ACHN (cell line): ENCODE results near the gene SQOR.
A peak's percentile ranks its signal among the peaks of the same experiment; 100 is the strongest.

Experiments
- DNase-seq: peaks from one replicate; pipeline ENCODE4 v3.0.0-alpha.2; 2015
- in situ Hi-C: cut with HindIII; loops from 2 replicates; pipeline ENCODE4 v1.10.0; 2017; ENCODE audit warnings: low sequenced_read_pairs, low pct_ligation_motif_present, low pct_unique_long_range_greater_than_20kb

Gene SQOR

DNA sequence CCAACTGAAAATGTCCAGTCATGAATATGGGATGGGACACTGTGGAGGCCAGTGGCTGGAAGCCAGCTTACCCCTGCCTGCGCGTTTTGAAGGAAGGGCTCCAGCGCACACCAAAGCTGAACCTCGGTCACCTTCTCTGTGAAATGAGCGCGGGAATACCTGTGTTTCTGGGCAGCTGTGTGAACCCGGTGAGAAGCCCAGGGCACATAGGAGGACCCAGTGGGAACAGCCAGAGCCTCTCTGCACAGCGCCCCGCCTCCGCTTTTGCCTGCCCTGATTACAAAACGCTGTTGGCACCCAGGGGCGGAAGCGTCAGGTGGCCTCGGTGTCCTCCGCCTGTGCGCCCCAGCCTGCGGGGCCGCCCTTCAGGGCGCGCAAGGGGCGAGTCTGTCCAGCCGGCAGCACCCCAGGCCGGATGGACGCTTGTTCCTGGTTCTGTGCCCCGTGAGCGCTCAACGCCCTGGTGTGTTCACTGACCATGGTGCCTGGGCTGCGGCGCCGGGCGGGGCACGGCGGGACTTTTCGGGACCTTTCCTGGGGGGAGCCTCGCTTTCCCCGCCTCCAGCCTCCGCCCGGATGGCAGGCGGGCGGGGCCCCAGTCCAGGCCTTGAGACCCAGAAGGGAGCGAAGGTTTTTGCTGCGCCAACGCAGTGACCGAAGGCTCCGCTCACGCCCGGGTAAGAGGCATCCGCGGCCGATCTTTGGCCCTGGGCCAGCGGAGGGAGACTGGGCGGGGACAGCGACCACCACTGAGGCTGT is at the start of gene SQOR:
TSS of gene SQOR (plus strand) at position 598 of the 759 bp plus-strand sequence. CDS start 23,895 bp downstream, outside the sequence.
- DNase-seq = peak; percentile 87
- in situ Hi-C loops = no loop called here

DNA sequence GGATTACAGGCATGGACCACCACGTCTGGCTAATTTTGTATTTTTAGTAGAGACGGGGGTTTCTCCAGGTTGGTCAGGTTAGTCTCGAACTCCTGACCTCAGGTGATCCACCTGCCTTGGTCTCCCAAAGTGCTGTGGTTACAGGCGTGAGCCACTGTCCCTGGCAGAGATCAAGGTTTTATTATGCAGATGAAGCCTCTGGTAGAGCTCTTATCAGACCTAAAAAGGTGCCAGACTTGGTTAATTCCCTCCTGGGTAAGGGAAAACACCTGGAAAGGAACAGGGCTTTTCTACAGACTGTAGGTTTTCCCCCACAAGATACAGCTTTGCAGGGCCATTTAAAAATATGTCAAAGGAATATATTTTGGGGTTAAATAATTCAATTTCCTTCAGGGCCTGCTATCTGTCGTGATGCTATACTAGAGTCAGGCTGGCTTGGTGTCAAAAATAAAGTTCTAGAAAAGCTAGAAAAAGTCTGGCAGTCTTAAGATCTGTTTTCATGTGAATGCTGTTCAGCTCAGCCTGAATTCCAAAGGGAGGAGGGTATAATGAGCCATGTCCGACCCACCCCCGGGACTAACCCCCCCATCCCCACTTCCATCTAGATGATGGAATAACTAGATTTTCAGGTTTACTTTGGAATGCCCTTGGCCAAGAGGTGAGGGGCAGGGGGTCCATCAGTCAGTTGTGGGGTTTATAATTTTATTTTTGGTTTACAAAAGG is 49.6 kb upstream of the SQOR start:
- in situ Hi-C loops = no loop called here
- no peak for DNase-seq

DNA sequence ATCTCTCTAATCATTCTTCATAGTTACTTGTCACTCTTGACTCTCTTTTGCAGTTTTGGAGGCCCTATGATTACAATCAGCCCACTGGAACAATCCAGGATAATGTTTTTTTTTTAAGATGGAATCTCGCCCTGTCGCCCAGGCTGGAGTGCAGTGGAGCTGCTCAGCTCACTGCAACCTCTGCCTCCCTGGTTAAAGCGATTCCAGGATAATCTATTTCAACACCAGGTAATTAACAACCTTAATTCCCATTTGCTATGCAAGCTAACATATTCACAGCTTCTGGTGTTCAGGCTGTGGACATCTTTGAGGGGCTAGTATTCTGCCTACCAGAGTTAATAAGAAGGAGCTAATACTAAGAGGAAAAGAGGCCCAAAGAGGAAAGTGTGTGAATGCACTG is 48.7 kb upstream of the SQOR start:
- in situ Hi-C loops = no loop called here
- no peak for DNase-seq

- no peak for DNase-seq
- in situ Hi-C loops = no loop called here
These were observed 48.2 kb upstream of the SQOR start for GRCh38 chr15:45586601-45587094.

GRCh38 chr15:45587095-45587862 is 47.5 kb upstream of the SQOR start, which contains the start of gene BLOC1S6:
Gene BLOC1S6 (plus strand): TSS chr15:45587379. CDS start chr15:45587444, 65 bp downstream.
- peak; percentile 88 for DNase-seq
- in situ Hi-C loops = no loop called here

DNA sequence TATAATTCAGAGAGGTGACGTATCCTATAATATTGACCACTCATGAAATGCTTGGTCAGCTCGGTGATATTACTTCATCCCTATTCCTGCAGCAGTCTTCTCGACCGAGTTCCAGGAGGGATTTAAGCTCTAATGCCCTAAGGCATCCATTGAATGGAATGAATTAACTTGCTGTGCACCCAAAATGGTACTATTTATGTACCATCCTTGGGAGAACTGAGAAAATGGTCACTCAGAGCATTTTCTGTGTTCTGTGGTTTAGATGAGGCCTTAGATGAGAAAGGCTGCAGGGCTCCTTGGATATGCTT is 47.0 kb upstream of the SQOR start:
- no peak for DNase-seq
- in situ Hi-C loops = no loop called here

DNA sequence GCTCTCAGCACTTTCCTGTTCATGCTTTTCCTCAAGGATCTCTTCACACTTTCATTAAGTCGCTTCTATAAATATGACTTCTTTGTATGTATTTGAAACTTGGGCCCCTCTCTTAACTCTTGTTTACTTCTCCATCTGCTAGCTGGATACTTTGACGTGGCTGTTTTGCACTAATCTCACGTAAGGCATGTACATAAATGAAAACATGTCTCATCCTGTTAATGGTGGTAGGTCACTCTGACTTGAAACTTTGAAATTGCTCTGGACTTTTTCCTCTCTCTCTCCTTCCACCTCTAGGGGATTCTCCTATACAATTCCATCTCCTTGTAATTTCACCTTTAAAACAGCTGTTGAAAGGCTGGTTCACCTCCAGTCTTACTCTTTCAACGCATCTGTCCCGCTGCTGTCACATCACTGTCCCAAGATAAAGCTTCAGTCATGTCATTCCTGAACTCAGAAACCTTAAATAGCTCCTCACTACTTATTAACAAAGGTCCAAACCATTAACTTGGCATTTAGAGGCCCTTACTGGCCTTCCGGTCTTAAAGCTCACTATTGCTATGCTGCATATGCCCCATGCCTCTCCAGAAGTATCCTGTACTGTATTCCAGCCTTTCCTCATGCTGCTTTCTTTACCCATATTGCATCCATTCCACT is 46.5 kb upstream of the SQOR start:
- in situ Hi-C loops = no loop called here
- DNase-seq = peak; percentile 55

DNA sequence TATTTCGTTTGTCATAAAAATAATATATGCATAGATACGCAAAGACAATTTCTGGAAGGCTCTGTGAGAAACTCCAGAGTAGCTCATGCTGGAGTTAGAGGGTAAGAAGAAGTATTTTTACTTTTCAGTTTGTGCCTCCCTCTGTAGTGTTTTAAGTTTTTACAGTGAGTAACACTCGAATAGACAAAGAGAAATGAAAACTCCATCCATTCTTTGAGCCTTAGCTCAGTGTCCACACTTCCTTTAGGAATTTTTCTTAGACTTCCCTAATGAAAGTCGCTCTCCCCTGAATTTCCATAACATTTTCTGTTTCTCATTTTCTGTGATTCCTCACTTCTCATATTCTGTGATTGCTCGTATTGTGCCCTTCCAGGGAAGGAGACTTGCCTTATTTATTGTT is 45.6 kb upstream of the SQOR start:
- no peak for DNase-seq
- in situ Hi-C loops = no loop called here

- in situ Hi-C loops = no loop called here
- DNase-seq = no peak
These were observed 40.5 kb upstream of the SQOR start for GRCh38 chr15:45594319-45594718.

DNA sequence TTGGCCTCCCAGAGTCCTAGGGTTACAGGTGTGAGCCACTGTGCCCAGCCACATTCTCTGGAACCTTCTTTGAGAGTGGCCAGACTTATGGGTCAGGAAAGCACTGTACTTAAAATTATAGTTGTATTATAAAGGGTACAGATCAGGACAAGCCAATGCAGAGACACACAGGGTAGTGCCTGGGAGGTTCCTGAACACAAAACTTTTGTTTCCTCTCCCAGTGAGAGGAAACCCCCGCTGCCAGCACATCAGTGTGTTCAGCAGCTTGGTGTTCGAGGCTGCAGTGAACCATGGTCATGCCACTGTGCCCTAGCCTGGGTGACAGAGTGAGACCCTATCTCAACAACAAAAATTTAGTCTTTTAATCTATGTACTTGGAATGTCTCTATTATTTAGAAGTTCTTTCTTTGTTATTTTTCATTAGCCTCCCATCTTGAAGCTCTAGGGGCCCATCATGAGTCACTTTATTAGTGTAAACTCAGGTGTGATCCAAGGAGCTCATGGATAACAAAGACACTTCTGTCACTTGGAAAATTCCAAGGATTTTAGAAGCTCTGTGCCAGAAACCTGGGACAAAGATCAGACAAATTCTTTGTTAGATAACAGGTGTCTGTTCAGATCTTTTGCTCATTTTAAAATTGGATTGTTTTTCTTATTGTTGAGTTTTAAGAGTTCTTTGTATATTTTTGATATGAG is 39.8 kb upstream of the SQOR start:
- DNase-seq = no peak
- in situ Hi-C loops = no loop called here

DNA sequence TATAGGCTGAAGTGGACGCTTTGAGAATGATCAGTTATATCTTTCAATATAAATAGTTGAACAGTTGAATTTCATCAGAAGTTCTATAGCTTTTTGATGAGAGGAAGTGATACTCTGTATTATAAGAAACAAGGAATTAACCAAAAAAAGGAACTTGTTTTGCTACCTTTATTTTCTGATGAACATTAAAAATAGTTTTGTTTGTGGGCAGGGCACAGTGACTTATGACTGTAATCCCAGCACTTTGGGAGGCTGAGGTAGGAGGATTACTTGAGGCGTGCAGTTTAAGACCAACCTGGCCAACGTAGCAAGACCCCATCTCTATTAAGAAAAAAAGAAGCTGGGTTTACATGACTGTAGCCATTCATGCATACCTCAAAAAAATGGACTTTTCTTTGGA is 30.9 kb upstream of the SQOR start:
- no peak for DNase-seq
- in situ Hi-C loops = no loop called here

DNA sequence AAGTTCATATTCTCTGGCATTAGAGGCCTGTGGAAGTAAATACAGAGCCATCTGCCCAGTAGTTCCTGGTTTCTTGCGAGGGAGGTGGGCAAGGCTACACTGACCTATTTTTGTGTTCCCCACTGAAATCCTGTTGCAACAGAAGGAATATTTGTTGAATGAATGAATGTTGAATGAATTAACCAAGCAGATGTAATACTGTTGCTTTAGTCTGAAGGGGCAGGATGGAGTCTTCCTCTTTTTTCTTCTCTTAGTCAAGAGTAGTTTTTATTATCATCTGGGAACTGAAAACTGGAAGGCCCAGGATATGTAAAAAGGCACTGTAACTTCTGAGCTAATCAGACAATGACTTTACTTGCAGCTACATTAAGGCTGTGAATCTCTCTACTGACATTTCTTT is 30.5 kb upstream of the SQOR start:
- DNase-seq = no peak
- in situ Hi-C loops = no loop called here

DNA sequence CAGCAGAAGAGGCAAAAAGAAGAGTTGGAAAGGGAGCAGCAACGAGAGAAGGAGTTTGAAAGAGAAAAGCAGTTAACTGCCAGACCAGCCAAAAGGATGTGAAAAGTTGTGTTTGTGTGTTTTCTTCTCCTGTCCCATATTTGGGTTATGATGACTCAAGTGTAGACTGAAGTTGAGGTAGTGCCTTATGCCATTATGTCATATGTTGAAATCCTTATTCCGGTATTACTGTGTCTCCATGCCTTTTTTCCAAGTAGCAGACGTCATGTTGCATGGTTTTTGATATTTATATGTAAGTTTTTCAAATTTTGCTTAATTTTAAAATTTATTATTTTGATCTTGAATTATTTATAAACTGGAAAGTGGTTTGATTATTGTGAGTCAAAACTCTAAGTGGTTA is 28.4 kb upstream of the SQOR start:
- in situ Hi-C loops = no loop called here
- no peak for DNase-seq

- in situ Hi-C loops = no loop called here
- no peak for DNase-seq
These were observed 28.0 kb upstream of the SQOR start for GRCh38 chr15:45606841-45607240.

- in situ Hi-C loops = no loop called here
- peak; percentile 38 for DNase-seq
These were observed 23.5 kb upstream of the SQOR start for GRCh38 chr15:45611305-45611704.

- peak; percentile 12 for DNase-seq
- in situ Hi-C loops = no loop called here
These were observed 21.9 kb upstream of the SQOR start for GRCh38 chr15:45612790-45613415.

DNA sequence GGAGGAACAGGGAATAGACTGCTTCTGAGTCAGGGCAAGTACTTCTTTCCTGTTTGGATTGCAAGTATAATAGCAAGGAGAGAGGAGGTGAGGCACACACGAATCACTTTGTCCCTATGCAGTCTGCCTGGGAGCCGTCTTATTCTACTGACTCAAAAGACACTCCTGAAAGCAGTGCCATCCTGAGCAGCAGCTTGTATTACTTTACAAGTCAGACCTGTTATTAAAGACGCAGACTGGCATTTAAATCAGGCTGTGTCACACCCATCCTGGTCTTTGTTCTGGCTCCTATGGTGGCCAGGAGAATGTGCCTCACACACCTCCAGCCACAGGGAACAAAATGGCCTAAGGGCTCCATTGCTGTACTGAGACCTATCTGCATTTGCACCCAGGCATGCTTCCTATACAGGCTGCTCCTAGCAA is 17.9 kb upstream of the SQOR start:
- DNase-seq = no peak
- in situ Hi-C loops = no loop called here

GRCh38 chr15:45618813-45619212 is 16.0 kb upstream of the SQOR start:
- in situ Hi-C loops = no loop called here
- no peak for DNase-seq
